Astrocyte (in vitro differentiated cells and primary cell): Measurements from ENCODE around the gene UMODL1. TPM values are rescaled to one million over a fixed set of nuclear protein-coding genes. Genes with fewer than 3 reads are reported as not detected.

Source experiments
- DNase-seq: peaks from one replicate; pipeline ENCODE4 v3.0.0-alpha.2; 2010; ENCODE audit warnings: low read depth
- FAIRE-seq: peaks from 2 replicates; lab custom pipeline; 2011; peaks lifted over from hg19 to GRCh38; lab: Jason Lieb, UNC
- H2AFZ ChIP-seq: 2 replicates; pipeline ENCODE4 v1.6.0; 2012; ENCODE audit warnings: low read depth, low read length, inconsistent platforms
- H3K27ac ChIP-seq: 2 replicates; pipeline ENCODE4 v1.5.1; 2011; ENCODE audit warnings: low read depth, low read length, inconsistent platforms
- H3K27me3 ChIP-seq: 2 replicates; pipeline ENCODE4 v1.6.0; 2011; ENCODE audit warnings: low read length, inconsistent platforms; ENCODE audit not compliant: insufficient read depth
- H3K36me3 ChIP-seq: 2 replicates; pipeline ENCODE4 v1.5.1; 2011; ENCODE audit warnings: low read length, inconsistent platforms; ENCODE audit not compliant: insufficient read depth
- H3K4me1 ChIP-seq: 2 replicates; pipeline ENCODE4 v1.5.1; 2011; ENCODE audit warnings: low read length, inconsistent platforms; ENCODE audit not compliant: insufficient read depth
- H3K4me2 ChIP-seq: 2 replicates; pipeline ENCODE4 v1.6.0; 2012; ENCODE audit warnings: low read length, inconsistent platforms
- H3K4me3 ChIP-seq: 2 replicates; pipeline ENCODE4 v1.5.1; 2011; ENCODE audit warnings: low read depth, mild to moderate bottlenecking, low read length, inconsistent platforms; ENCODE audit not compliant: insufficient read depth
- H3K79me2 ChIP-seq: 2 replicates; pipeline ENCODE4 v1.6.0; 2012; ENCODE audit warnings: mild to moderate bottlenecking, low read length, inconsistent platforms; ENCODE audit not compliant: insufficient read depth
- H3K9ac ChIP-seq: 2 replicates; pipeline ENCODE4 v1.6.0; 2012; ENCODE audit warnings: mild to moderate bottlenecking, low read length, inconsistent platforms
- H3K9me3 ChIP-seq: 2 replicates; pipeline ENCODE4 v1.5.1; 2012; ENCODE audit warnings: low read depth, mild to moderate bottlenecking, low read length, inconsistent platforms; ENCODE audit not compliant: insufficient read depth
- H4K20me1 ChIP-seq: 2 replicates; pipeline ENCODE4 v1.6.0; 2012; ENCODE audit warnings: low read length, inconsistent platforms; ENCODE audit not compliant: insufficient read depth
- H3K27ac Mint-ChIP-seq: one replicate; pipeline ENCODE4 v1.8.0; 2021; ENCODE audit warnings: mild to moderate bottlenecking, mixed read lengths; ENCODE audit not compliant: unreplicated experiment
- H3K27me3 Mint-ChIP-seq: one replicate; pipeline ENCODE4 v1.8.0; 2021; ENCODE audit warnings: low read depth, mixed read lengths; ENCODE audit not compliant: unreplicated experiment
- H3K36me3 Mint-ChIP-seq: one replicate; pipeline ENCODE4 v1.8.0; 2021; ENCODE audit warnings: low read depth, mixed read lengths; ENCODE audit not compliant: unreplicated experiment
- H3K4me1 Mint-ChIP-seq: one replicate; pipeline ENCODE4 v1.8.0; 2021; ENCODE audit warnings: low read depth, mixed read lengths; ENCODE audit not compliant: unreplicated experiment
- H3K4me3 Mint-ChIP-seq: one replicate; pipeline ENCODE4 v1.8.0; 2021; ENCODE audit warnings: mild to moderate bottlenecking, moderate library complexity, mixed read lengths; ENCODE audit not compliant: unreplicated experiment
- H3K9me3 Mint-ChIP-seq: one replicate; pipeline ENCODE4 v1.8.0; 2021; ENCODE audit warnings: mild to moderate bottlenecking, mixed read lengths; ENCODE audit not compliant: unreplicated experiment
- CTCF ChIP-seq: IDR thresholded peaks from 2 replicates; pipeline ENCODE4 v1.5.1; 2011; ENCODE audit warnings: low read depth, mild to moderate bottlenecking, inconsistent platforms, low read length, moderate library complexity; ENCODE audit not compliant: insufficient read depth
- EZH2 ChIP-seq: IDR thresholded peaks from 2 replicates; pipeline ENCODE4 v1.6.1; 2012; ENCODE audit warnings: mild to moderate bottlenecking, low read length, inconsistent platforms; ENCODE audit not compliant: insufficient read depth
- total RNA-seq: library from RNA; stranded (reverse); gene quantifications from 2 replicates; pipeline ENCODE4 v1.2.1, GENCODE V29; 2021

UMODL1 gene
- total RNA-seq, 1 donor from 2014 or later = not detected

GRCh38 chr21:42032266-42032665 is 38.9 kb upstream of the UMODL1 start:
- DNase-seq (no peak), FAIRE-seq (no peak)
- Histone ChIP-seq H3K27ac (no peak overlapping the region), H3K4me1 (no peaks in the 10 kb centered on the region), H3K9ac (no peak overlapping the region), H3K79me2 (no peaks in the 10 kb centered on the region), H3K4me3 (no peak overlapping the region), H3K9me3 (no peaks in the 10 kb centered on the region), H3K27me3 (peaks cover 3% of the 10 kb centered on the region), H3K4me2 (no peak overlapping the region), H2AFZ (no peak overlapping the region), H4K20me1 (no peaks in the 10 kb centered on the region), H3K36me3 (no peaks in the 10 kb centered on the region)
- TF ChIP-seq CTCF (no peak), EZH2 (no peak)
- Mint-ChIP-seq H3K4me1 (no peaks in the 10 kb centered on the region), H3K36me3 (no peaks in the 10 kb centered on the region), H3K27me3 (peaks cover 26% of the 10 kb centered on the region), H3K27ac (no peak overlapping the region), H3K4me3 (no peak overlapping the region), H3K9me3 (peaks cover 18% of the 10 kb centered on the region)

DNA sequence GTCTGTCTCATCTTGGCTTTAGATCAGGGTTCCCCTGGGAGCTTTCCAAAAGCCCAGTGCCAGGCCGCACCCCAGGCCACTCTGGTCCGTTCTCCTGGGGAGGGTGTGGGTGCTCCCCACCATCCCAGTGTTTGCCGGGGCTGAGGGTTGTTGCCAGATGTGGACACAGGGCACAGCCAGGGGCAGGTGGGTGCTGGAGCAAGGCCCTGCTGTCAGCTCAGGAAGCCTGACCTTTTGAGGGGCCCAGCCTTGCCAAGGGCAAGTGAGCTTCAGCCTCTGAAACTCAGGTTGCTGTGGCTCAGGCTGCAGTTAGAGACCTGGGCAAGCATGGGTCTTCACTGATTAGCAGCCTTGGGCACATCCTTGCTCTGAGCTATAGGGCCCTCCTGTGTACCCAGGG is 38.1 kb upstream of the UMODL1 start:
- no peak for TF ChIP-seq EZH2
- no peaks in the 10 kb centered on the region for H3K4me1 ChIP-seq
- H3K27ac Mint-ChIP-seq = no peak overlapping the region
- H3K27ac ChIP-seq = no peak overlapping the region
- FAIRE-seq (no peak), DNase-seq (no peak)
- peaks cover 3% of the 10 kb centered on the region for H3K27me3 ChIP-seq
- no peaks in the 10 kb centered on the region for H3K36me3 Mint-ChIP-seq
- H4K20me1 ChIP-seq = no peaks in the 10 kb centered on the region
- peaks cover 21% of the 10 kb centered on the region for H3K9me3 Mint-ChIP-seq
- H3K4me2 ChIP-seq = no peak overlapping the region
- no peak overlapping the region for H3K4me3 ChIP-seq
- no peaks in the 10 kb centered on the region for H3K4me1 Mint-ChIP-seq
- H3K79me2 ChIP-seq = no peaks in the 10 kb centered on the region
- H3K27me3 Mint-ChIP-seq = peaks cover 24% of the 10 kb centered on the region
- no peak overlapping the region for H3K9ac ChIP-seq
- no peaks in the 10 kb centered on the region for H3K36me3 ChIP-seq
- H2AFZ ChIP-seq = no peak overlapping the region
- H3K9me3 ChIP-seq = no peaks in the 10 kb centered on the region
- no peak overlapping the region for H3K4me3 Mint-ChIP-seq

DNA sequence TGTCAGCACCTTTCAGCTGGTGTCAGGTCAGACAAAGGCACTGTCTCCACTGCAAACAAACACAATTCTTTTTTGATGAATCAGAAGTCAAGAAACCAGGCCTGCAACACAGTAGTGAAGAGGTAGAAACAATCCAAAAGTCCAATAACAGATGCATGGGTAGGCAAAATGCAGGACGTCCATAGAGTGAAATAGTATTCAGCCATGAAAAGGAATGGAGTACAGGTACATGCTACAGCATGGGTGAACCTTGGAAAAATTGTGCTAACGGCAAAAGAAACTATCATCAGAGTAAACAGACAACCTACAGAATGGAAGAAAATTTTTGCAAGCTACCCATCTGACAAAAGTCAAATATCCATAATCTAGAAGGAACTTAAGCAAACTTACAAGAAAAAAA is 34.8 kb upstream of the UMODL1 start:
- no peaks in the 10 kb centered on the region for H3K36me3 Mint-ChIP-seq
- TF ChIP-seq CTCF (no peak), EZH2 (no peak)
- peaks cover 26% of the 10 kb centered on the region for H3K4me1 ChIP-seq
- no peaks in the 10 kb centered on the region for H3K79me2 ChIP-seq
- H3K27me3 Mint-ChIP-seq = peaks cover 12% of the 10 kb centered on the region
- no peaks in the 10 kb centered on the region for H4K20me1 ChIP-seq
- no peak overlapping the region for H3K4me2 ChIP-seq
- FAIRE-seq = no peak
- H3K27ac ChIP-seq = no peak overlapping the region
- no peaks in the 10 kb centered on the region for H3K36me3 ChIP-seq
- H3K9ac ChIP-seq = no peak overlapping the region
- H2AFZ ChIP-seq = no peak overlapping the region
- H3K27ac Mint-ChIP-seq = no peak overlapping the region
- peaks cover 10% of the 10 kb centered on the region for H3K9me3 Mint-ChIP-seq
- peaks cover 16% of the 10 kb centered on the region for H3K4me1 Mint-ChIP-seq
- H3K4me3 ChIP-seq = no peak overlapping the region
- H3K27me3 ChIP-seq = no peaks in the 10 kb centered on the region
- DNase-seq = no peak
- no peak overlapping the region for H3K4me3 Mint-ChIP-seq
- no peaks in the 10 kb centered on the region for H3K9me3 ChIP-seq
